GM12865 (cell line): ENCODE data around the gene RITA1.
A peak's percentile ranks its signal among the peaks of the same experiment; 100 is the strongest.

Experiments used
- DNase-seq: peaks from one replicate; pipeline ENCODE4 v3.0.0; 2010; ENCODE audit warnings: low read depth
- H3K4me3 ChIP-seq: 2 replicates; pipeline ENCODE4 v1.5.1; 2011; ENCODE audit warnings: mild to moderate bottlenecking, low read depth, low read length, control low read depth
- CTCF ChIP-seq: IDR thresholded peaks from 2 replicates; pipeline ENCODE4 v1.5.1; 2011; ENCODE audit warnings: low read length, control low read depth, low read depth, inconsistent platforms; ENCODE audit not compliant: insufficient read depth; ENCODE audit errors: missing control alignments

RITA1 gene

GRCh38 chr12:113171543-113171942 is 14.0 kb upstream of the RITA1 start:
- H3K4me3 ChIP-seq: no peak overlapping the region
- no peak for TF ChIP-seq CTCF
- no peak for DNase-seq

GRCh38 chr12:113172185-113172584 is 13.3 kb upstream of the RITA1 start:
- no peak for DNase-seq
- TF ChIP-seq CTCF: no peak
- no peak overlapping the region for H3K4me3 ChIP-seq

- peak; percentile 44 for DNase-seq
- H3K4me3 ChIP-seq: no peak overlapping the region
- TF ChIP-seq CTCF: no peak
Measured at GRCh38 chr12:113173081-113173698, 12.3 kb upstream of the RITA1 start.

GRCh38 chr12:113174461-113175384 is 10.8 kb upstream of the RITA1 start:
- TF ChIP-seq CTCF: peak; percentile 98
- peak; percentile 78 for DNase-seq
- no peak overlapping the region for H3K4me3 ChIP-seq

GRCh38 chr12:113179023-113179422 is 6.5 kb upstream of the RITA1 start:
- DNase-seq: no peak
- H3K4me3 ChIP-seq: no peak overlapping the region
- TF ChIP-seq CTCF: no peak

GRCh38 chr12:113180333-113180732 is 5.2 kb upstream of the RITA1 start:
- no peak for DNase-seq
- no peak for TF ChIP-seq CTCF
- no peak overlapping the region for H3K4me3 ChIP-seq
